Naive B cell (primary cell): ENCODE results near the gene TMIGD2. TPM values are rescaled to one million over a fixed set of nuclear protein-coding genes. Genes with fewer than 3 reads are reported as not detected.
"Not testable (repeated sequence)": the region's sequence is repeated elsewhere in the genome, so short reads cannot be mapped to it uniquely, and the experiment has no call there.

Source experiments
- ATAC-seq, 2 donors: fragments of 150-1000 bp; cut with Tn5 transposase; 2 replicates each; pipeline ENCODE4 v1.10.0; 2021; ENCODE audit warnings: low read depth in 2 of 2, mild to moderate bottlenecking in 2 of 2, moderate library complexity in 2 of 2
- DNase-seq: peaks from one replicate; pipeline ENCODE4 v3.0.0; 2022
- H3K27ac Mint-ChIP-seq, 6 donors: one replicate each; pipeline ENCODE4 v1.8.0; 2020 to 2022; ENCODE audit warnings: mild to moderate bottlenecking in 6 of 6, mixed read lengths in 6 of 6, moderate library complexity in 5 of 6, inconsistent platforms in 2 of 6
- H3K27me3 Mint-ChIP-seq, 3 donors: one replicate each; pipeline ENCODE4 v1.8.0; 2021 to 2022; ENCODE audit warnings: mixed read lengths in 3 of 3, mild to moderate bottlenecking in 1 of 3
- H3K36me3 Mint-ChIP-seq, 2 donors: one replicate each; pipeline ENCODE4 v1.8.0; 2020 to 2022; ENCODE audit warnings: mixed read lengths in 2 of 2, inconsistent platforms in 1 of 2, mild to moderate bottlenecking in 1 of 2
- H3K4me1 Mint-ChIP-seq, 3 donors: one replicate each; pipeline ENCODE4 v1.8.0; 2020 to 2022; ENCODE audit warnings: mixed read lengths in 3 of 3, inconsistent platforms in 1 of 3, mild to moderate bottlenecking in 1 of 3, moderate library complexity in 1 of 3
- H3K4me3 Mint-ChIP-seq, 8 donors: one replicate each; pipeline ENCODE4 v1.8.0; 2020 to 2022; ENCODE audit warnings: mild to moderate bottlenecking in 8 of 8, mixed read lengths in 8 of 8, moderate library complexity in 8 of 8, inconsistent platforms in 2 of 8
- H3K9me3 Mint-ChIP-seq, 7 donors: one replicate each; pipeline ENCODE4 v1.8.0; 2020 to 2022; ENCODE audit warnings: mixed read lengths in 7 of 7, mild to moderate bottlenecking in 5 of 7, inconsistent platforms in 2 of 7, moderate library complexity in 1 of 7
- polyA plus RNA-seq, 6 donors: library from polyadenylated mRNA; unstranded; fragments of 300-500 nt; fragmentation: Illumina TruSeq; gene quantifications; one replicate each; pipeline ENCODE4 v1.2.3, GENCODE V29; 2021; ENCODE audit warnings: low read depth in 6 of 6

The TMIGD2 gene
- polyA plus RNA-seq, 6 donors from 2014 or later = not detected

DNA sequence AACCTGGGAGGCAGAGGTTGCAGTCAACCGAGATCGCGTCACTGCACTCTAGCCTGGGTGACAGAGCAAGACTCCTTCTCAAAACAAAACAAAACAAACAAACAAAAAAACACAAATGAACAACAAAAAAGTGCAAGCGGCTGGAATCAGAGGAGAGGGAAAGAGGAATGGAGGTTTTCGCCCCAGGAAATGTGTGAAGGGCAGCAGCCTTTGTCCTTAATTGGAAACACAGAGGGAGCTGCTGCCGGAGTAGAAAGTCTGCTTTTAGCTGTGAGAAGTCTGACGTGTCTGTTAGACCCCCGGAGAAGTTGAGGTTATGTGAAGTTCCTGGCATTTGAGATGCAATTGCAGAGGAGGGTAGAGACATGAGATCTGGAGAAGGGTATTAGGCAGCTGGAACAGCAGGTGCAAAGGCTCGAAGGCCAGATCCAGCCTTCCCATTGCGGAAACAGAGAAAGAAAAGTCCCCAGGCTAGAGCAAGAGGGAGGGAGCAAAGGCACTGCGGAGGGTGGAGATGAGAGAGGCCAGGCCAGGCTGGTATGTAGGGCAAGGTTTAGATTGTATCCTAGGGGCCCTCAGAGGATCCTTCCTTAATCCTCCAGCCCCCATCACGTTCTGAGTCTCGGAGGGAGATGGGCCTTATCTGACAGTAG is 473 bp downstream of the TMIGD2 start:
- no peak for DNase-seq
- Mint-ChIP-seq H3K27me3 (peaks cover 0 to 17% (median 13%) of the 10 kb centered on the region in 3 donors), H3K9me3 (no peaks in the 10 kb centered on the region), H3K4me1 (peaks cover 0 to 15% (median 12%) of the 10 kb centered on the region in 3 donors), H3K4me3 (no peak overlapping the region), H3K27ac (peak overlapping the region in 2 of 6 donors; percentile 23 to 86), H3K36me3 (no peaks in the 10 kb centered on the region)
- ATAC-seq = no peak

DNA sequence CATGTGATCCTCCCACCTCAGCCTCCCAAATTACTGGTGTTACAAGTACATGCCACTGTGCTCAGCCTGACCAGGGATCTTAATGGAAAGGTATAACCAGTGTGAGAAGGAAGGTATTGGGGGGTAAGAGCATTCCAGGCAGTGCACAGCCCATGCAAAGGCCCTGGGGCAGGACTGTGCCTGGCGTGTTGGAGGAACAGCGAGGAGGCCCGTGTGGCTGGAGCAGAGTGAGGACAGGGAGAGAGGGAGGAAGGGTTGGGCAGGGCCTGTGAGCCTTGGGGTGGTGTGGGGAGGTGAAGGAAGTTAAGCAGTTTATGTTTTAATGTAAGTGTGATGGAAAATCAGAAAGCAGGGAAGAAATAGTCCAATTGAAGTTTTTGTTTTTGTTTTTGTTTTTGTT is 1.6 kb downstream of the TMIGD2 start:
- Mint-ChIP-seq H3K27ac (no peak overlapping the region), H3K27me3 (peaks cover 0 to 22% (median 12%) of the 10 kb centered on the region in 3 donors), H3K36me3 (no peaks in the 10 kb centered on the region), H3K4me3 (no peak overlapping the region), H3K4me1 (peaks cover 0 to 15% (median 12%) of the 10 kb centered on the region in 3 donors), H3K9me3 (peaks cover 0 to 1% (median 0%) of the 10 kb centered on the region in 7 donors)
- no peak for DNase-seq
- no peak for ATAC-seq

DNA sequence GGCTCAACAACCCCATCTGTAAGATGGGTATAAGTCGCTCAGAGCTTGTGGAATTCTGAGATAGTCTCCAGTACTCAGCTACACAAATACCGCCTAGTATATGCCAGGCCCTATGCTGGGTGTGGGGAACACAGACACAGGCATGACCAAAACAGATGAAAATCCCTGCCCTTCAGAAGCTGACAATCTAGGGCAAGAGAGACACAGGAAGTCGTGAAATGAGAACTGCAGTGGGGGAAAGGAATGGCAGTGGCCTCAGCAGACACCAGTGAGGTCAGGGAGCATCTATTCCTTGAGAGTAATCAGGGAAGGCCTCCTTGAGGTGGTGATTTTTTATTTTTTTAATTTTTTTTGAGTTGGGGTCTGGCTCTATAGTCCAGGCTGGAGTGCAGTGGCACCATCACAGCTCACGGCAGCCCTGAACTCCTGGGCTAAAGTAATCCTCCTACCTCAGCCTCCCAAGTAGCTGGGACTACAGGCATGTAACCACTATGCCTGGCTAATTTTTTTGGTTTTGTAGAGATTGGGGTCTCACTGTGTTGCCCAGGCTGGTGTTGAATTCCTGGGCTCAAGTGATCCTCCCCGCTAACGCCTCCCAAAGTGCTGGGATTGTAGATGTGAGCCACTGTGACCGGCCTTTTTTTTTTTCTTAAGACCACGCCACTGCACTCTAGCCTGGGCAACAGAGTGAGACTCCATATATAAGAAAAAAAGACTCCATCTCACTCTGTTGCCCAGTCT is 3.2 kb downstream of the TMIGD2 start:
- ATAC-seq = no peak
- H3K4me1 Mint-ChIP-seq = peaks cover 0 to 12% (median 5%) of the 10 kb centered on the region in 3 donors
- DNase-seq = no peak
- no peak overlapping the region for H3K27ac Mint-ChIP-seq
- peak overlapping the region in 1 of 8 donors; percentile 28 for H3K4me3 Mint-ChIP-seq
- H3K27me3 Mint-ChIP-seq = peaks cover 0 to 25% (median 7%) of the 10 kb centered on the region in 3 donors
- no peaks in the 10 kb centered on the region for H3K36me3 Mint-ChIP-seq
- H3K9me3 Mint-ChIP-seq = peaks cover 0 to 1% (median 0%) of the 10 kb centered on the region in 7 donors

DNA sequence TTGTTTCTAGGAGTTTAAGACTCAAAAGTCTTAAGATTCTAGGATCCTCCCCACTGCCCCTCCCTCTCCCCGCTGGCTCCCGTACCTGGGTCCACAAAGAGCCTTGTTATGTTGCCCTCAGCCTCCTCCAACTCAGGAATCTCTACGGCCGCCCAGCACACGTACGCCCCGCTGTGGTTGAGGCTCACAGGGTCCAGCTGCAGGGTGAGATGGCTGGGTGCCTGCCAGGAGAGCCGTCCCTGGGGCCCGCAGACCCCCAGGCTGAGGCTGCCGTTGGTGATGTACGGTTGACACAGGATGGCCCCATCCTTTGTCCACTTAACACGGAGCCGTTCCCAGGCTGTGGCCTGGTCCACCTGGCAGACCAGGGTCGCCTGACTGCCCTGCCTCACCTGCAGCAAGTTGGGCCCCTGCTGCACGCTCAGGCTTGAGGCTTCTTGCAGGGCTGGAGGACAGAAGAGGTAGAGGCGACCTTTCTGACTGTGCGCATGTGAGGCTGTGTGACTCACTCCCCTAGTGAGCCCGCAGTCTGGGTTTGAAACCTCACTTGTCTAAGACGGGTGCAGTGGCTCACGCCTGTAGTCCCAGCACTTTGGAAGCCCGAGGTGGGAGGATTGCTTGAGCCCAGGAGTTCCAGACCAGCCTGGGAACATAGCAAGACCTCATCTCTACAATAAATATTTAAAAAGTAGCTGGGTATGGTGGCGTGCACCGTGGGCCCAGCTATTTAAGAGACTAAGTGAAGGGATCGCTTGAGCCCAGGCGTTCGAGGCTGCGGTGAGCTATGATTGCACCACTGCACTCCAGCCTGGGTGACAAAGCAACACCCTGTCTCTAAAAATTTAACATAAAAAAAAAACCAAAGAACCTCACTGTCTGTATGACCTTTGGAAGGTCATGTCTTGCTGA is 4.0 kb downstream of the TMIGD2 start:
- no peak for DNase-seq
- H3K9me3 Mint-ChIP-seq = peaks cover 0 to 1% (median 0%) of the 10 kb centered on the region in 7 donors
- H3K27ac Mint-ChIP-seq = no peak overlapping the region
- ATAC-seq = no peak
- no peaks in the 10 kb centered on the region for H3K36me3 Mint-ChIP-seq
- H3K4me1 Mint-ChIP-seq = peaks cover 0 to 11% (median 1%) of the 10 kb centered on the region in 3 donors
- H3K4me3 Mint-ChIP-seq = peak overlapping the region in 1 of 8 donors; percentile 28
- peaks cover 0 to 21% (median 7%) of the 10 kb centered on the region in 3 donors for H3K27me3 Mint-ChIP-seq

DNA sequence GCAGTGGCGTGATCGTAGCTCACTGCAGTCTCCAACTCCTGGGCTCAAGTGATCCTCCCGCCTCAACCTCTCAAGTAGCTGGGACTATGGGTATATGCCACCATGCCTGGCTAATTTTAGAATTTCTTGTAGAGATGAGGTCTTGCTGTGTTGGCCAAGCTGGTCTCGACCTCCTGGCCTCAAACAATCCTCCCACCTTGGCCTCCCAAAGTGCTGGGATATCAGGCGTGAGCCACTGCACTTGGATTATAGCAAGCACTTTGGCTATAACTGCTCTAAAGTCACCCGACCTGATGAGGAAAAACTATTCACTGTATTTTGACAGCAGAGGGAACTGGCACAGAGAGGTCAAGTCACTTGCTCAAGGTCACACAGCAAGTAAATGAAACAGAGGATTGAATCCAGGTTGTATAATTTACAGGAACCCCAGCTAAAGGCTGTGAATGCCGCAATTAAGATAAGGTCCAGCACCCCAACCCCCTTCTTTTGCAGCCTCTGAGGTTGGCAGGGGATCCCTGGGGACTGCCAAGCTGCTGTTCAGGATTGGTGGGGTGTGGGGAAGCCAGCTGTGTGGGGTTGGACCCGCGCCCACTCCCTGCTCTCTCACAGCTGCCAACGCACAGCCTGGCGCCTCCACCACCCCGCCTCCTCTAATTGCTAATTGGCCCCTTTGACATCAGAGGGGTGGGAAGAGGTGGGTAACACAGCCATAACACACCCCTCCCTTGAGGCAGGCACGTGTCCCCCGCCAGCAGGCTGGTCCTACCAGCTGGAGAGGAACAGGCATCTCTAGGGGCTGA is 6.0 kb downstream of the TMIGD2 start:
- H3K36me3 Mint-ChIP-seq = no peaks in the 10 kb centered on the region
- H3K9me3 Mint-ChIP-seq = peaks cover 0 to 1% (median 0%) of the 10 kb centered on the region in 7 donors
- H3K27me3 Mint-ChIP-seq = peaks cover 0 to 11% (median 7%) of the 10 kb centered on the region in 3 donors
- H3K27ac Mint-ChIP-seq = peak overlapping the region in 2 of 6 donors; percentile 41 to 92
- peaks cover 0 to 3% (median 0%) of the 10 kb centered on the region in 3 donors for H3K4me1 Mint-ChIP-seq
- peak in 1 of 2 donors; percentile 23 for ATAC-seq
- H3K4me3 Mint-ChIP-seq = no peak overlapping the region
- no peak for DNase-seq

DNA sequence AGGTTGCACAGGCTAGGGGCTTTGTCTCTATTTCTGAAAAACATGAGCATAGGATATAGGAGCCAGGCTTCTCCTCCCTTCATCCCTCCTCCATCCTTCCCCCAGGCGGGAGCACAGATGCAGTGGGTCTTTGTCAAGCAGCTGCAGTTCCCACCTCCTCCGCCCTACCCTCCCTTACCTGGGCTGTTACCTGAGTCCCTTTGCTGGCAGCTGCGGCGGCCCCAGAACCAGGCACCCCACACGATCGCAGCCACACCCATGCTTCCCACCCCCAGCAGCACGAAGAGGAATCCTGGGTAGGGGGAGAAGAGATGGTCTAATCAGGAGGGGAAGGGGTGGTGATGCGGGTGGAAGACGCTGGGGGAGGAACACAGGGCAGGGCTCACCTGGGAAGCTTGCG is 7.8 kb downstream of the TMIGD2 start:
- Mint-ChIP-seq H3K27me3 (peaks cover 0 to 11% (median 0%) of the 10 kb centered on the region in 3 donors), H3K4me1 (no peaks in the 10 kb centered on the region), H3K4me3 (no peak overlapping the region), H3K9me3 (peaks cover 0 to 1% (median 0%) of the 10 kb centered on the region in 7 donors), H3K27ac (no peak overlapping the region), H3K36me3 (no peaks in the 10 kb centered on the region)
- ATAC-seq = no peak
- DNase-seq = no peak

DNA sequence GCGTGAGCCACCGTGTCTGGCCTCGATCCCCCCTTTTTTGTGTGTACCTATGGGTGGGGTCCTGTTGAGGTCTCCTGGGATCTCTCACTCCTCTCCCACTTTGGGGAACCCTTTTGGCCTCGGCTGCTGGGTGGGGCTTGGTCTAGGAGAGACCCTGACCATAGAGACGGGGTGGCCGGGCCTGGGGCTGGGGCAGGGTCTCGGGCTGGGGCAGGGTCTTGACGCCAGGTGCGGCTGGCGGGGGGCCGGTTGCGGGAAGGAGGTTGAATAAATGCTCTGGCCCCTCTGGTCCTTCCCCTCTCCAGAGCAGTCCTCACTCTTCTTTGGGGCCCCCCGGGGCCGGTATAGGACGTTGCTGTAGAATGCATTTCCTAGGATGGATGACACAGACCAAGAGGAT is 9.7 kb downstream of the TMIGD2 start:
- Mint-ChIP-seq H3K27me3 (peaks cover 0 to 16% (median 0%) of the 10 kb centered on the region in 3 donors), H3K4me3 (no peak overlapping the region), H3K4me1 (no peaks in the 10 kb centered on the region), H3K9me3 (peaks cover 0 to 1% (median 0%) of the 10 kb centered on the region in 7 donors), H3K27ac (no peak overlapping the region), H3K36me3 (no peaks in the 10 kb centered on the region)
- ATAC-seq (no peak), DNase-seq (no peak)

DNA sequence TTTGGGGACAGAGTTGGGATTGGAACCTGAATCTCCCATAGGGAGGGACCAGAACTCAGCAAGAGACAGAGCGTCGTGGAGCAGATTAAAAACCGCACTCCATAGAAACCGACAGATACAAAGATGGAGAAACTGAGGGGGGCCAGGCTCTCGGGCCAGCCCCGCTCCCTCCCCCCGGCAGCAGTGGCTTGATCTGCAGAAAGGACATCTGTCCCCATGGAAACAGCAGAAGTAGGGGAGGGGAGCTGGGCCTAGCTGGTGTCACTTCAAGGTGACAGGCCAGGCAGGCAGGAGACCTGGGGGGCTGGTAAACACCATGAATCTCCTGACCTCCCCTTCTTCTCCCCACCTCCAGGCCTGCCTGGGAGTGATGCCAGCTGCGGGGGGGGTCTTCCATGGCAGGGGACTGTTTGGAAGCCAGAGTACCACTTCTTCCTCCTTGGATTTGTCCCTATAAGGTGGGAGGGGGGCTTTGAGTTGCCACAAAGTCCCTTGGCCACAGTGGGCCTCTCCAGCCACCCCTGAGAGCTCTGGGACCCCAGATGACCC is 10.9 kb downstream of the TMIGD2 start:
- Mint-ChIP-seq H3K36me3 (no peaks in the 10 kb centered on the region), H3K4me3 (no peak overlapping the region), H3K4me1 (no peaks in the 10 kb centered on the region), H3K9me3 (no peaks in the 10 kb centered on the region), H3K27ac (peak overlapping the region in 2 of 6 donors; percentile 52 to 59), H3K27me3 (peaks cover 2 to 14% (median 3%) of the 10 kb centered on the region in 3 donors)
- ATAC-seq = no peak
- no peak for DNase-seq

DNA sequence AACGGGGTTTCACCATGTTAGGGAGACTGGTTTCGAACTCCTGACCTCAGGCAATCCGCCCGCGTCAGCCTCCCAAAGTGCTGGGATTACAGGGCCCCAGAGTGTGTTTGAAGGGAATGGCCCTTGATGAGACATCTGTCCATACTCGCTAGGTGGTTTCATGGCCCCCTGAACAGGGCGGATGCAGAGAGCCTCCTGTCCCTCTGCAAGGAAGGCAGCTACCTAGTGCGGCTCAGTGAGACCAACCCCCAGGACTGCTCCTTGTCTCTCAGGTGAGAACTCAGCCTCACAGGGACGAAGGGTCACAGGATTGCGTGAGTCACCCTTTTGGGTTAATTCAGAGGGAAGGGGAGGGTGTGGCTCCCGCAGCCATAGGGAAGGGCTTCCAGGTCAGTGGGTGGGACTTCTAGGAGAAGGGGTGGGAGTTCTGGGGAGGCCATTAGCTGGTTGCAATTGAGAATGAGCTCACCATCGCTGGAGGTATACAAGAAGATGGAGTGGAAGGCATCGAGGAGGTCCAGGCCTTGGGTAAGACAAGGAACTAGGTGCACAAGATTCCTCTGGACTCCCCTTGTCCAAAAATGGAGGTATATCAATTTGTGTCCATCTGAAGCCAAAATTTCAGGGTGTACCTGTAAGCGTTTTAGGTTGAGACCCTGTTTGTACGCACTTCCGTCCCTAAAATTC is 14.0 kb downstream of the TMIGD2 start:
- ATAC-seq (no peak), DNase-seq (no peak)
- Mint-ChIP-seq H3K27me3 (peaks cover 4 to 20% (median 8%) of the 10 kb centered on the region in 3 donors), H3K27ac (no peak overlapping the region), H3K36me3 (no peaks in the 10 kb centered on the region), H3K4me1 (no peaks in the 10 kb centered on the region), H3K9me3 (no peaks in the 10 kb centered on the region), H3K4me3 (no peak overlapping the region)

DNA sequence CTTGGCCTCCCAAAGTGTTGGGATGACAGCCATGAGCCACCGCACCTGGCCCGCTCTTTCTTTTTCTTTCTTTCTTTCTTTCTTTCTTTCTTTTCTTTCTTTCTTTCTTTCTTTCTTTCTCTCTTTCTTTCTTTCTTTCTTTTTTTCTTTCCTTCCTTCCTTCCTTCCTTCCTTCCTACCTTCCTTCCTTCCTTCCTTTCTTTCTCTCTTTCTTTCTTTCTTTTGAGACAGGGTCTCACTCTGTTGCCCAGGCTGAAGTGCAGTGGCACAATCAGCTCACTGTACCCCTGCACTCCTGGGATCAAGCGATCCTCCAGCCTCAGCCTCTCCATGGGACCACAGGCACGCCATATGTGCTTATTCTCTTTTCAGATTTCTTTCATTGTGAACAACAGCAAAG is 16.0 kb downstream of the TMIGD2 start:
- not testable (repeated sequence) for H3K4me1 Mint-ChIP-seq, H3K4me3 Mint-ChIP-seq, H3K27ac Mint-ChIP-seq, H3K9me3 Mint-ChIP-seq, ATAC-seq, DNase-seq, H3K36me3 Mint-ChIP-seq
- peaks cover 4 to 29% (median 16%) of the 10 kb centered on the region in 3 donors for H3K27me3 Mint-ChIP-seq

DNA sequence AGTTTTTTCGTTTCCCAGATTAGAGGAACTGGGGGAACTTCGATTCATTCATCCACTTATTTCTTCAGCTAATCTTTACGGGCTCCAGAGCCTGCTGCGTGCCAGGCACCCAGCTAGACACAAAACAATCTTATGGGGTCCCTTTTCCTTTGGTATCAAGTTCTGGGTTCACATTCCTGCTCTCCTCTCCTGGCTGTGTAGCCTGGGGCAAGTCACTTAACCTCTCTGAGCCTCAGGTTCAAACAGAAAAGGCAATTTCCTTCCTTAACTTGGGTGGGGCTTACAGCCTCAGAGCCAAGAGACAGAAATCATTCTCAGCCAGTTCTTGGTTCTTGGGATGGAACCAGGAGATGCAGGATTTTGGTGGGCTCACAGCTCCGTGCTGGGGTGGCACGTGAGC is 17.2 kb downstream of the TMIGD2 start:
- ATAC-seq (no peak), DNase-seq (no peak)
- Mint-ChIP-seq H3K4me1 (peaks cover 0 to 5% (median 1%) of the 10 kb centered on the region in 3 donors), H3K27ac (no peak overlapping the region), H3K27me3 (peaks cover 7 to 40% (median 17%) of the 10 kb centered on the region in 3 donors), H3K4me3 (no peak overlapping the region), H3K9me3 (no peaks in the 10 kb centered on the region), H3K36me3 (peaks cover 0 to 1% of the 10 kb centered on the region in 2 donors)
